Fibroblast of mammary gland (primary cell): ENCODE measurements around the gene DIP2C.
"Not testable (repeated sequence)": the region's sequence is repeated elsewhere in the genome, so short reads cannot be mapped to it uniquely, and the experiment has no call there.

Experiments
- DNase-seq: peaks from one replicate; pipeline ENCODE4 v3.0.0-alpha.2; 2010; ENCODE audit warnings: low read depth
- H3K4me3 ChIP-seq: 2 replicates; pipeline ENCODE4 v1.5.1; 2011; ENCODE audit warnings: low read depth, mild to moderate bottlenecking, low read length, moderate library complexity; ENCODE audit not compliant: control insufficient read depth
- CTCF ChIP-seq: conservative IDR thresholded peaks from 2 replicates; pipeline ENCODE4 v1.5.1; 2011; ENCODE audit warnings: low read depth, low read length, inconsistent platforms; ENCODE audit not compliant: control insufficient read depth, insufficient read depth

The DIP2C gene

DNA sequence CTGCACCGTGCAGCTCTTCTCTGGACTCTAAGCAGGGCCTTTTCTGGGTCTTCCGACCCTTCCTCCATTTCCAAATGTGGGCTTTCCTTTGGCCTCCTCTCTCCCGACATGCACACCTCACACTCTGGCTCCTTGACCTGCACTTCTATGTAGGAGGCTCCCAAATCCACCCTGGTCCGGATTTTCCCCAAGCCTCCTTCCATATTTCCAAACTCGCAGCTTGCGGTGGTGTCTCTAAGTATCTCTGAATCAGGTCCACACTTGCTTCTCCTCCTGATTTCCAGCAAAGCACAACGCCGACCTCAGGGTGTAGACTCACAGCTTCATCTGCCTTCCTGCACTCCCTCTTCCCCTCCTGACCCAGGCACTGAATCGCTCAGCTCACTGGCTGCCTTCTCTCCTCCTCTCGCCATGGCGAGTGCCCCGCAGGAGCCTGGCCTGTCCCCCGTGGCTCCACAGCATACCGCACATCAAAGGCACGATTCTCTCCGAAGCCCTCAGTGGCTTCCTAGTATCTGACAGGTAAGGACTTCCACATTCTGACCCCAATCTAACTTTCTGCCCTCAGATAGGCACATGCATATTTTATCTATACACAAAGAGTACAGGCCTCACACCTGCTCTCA is 27.8 kb downstream of the DIP2C start:
- DNase-seq, result no peak
- no peak overlapping the region for H3K4me3 ChIP-seq
- TF ChIP-seq CTCF, result no peak

GRCh38 chr10:660970-661596 is 28.4 kb downstream of the DIP2C start:
- peak; percentile 40 for DNase-seq
- no peak overlapping the region for H3K4me3 ChIP-seq

GRCh38 chr10:660413-660969 is 29.0 kb downstream of the DIP2C start:
- TF ChIP-seq CTCF, result no peak
- no peak for DNase-seq
- H3K4me3 ChIP-seq, result no peak overlapping the region

More at GRCh38 chr10:660970-661596, 28.4 kb downstream of the DIP2C start:
- no peak for TF ChIP-seq CTCF

DNA sequence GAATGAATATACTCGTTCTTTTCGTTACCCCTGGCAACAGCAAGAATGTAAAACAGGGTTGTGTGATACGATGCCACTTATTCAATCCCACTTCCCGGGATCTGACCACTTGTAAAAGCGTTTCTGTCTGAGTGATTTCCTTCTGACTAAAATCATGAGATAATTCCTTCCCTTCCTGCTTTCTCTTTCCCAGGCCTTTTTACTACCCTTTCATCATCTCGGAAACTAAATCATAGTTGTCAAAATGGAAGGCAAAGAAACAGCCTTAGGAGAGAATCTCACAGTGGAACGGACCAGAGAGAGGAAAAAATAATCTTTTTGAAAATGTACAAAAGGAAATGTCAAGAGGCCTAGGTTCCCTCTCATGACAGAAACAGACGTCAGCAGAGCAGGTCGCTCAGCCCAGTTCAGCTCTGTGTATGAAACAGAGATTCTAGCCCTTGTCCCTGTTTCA is 29.8 kb downstream of the DIP2C start:
- peak; percentile 71 for DNase-seq
- no peak for TF ChIP-seq CTCF
- no peak overlapping the region for H3K4me3 ChIP-seq

GRCh38 chr10:657816-658350 is 31.6 kb downstream of the DIP2C start:
- not testable (repeated sequence) for H3K4me3 ChIP-seq, DNase-seq

DNA sequence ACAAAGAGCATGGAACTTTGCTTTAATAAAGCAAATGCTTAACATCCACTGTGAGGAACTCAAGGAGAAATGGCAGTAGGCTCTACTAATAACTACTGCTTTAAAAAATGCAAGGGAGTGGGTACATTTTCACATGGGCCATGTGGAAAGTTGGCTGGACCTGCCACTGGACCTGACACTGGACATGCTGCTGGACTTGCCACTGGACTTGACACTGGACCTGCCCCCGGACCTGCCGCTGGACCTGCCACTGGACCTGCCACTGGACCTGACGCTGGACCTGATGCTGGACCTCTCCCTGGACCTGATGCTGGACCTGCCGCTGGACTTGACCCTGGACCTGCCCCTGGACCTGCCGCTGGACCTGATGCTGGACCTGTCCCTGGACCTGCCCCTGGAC is 32.6 kb downstream of the DIP2C start:
- DNase-seq, result no peak
- H3K4me3 ChIP-seq, result no peak overlapping the region
- no peak for TF ChIP-seq CTCF

DNA sequence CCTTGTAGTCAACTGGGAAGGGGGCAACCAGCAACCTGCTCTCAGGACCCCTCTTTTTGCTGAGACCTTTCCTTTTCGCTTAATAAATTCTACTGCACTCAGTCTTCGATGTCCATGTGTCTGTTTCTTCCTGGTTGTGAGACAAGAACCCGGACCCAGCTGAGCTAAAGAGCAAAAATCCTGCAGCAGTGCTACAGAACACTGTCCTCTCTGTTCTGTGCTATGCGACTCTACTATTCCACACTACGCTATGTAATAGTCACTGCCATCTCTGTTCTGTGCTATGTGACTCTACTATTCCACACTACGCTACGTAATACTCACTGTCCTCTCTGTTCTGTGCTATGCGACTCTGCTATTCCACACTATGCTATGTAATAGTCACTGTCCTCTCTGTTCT is 34.3 kb downstream of the DIP2C start:
- DNase-seq, result no peak
- no peak overlapping the region for H3K4me3 ChIP-seq
- no peak for TF ChIP-seq CTCF
